Smooth muscle cell (in vitro differentiated cells): ENCODE results near the gene SHBG. TPM values are rescaled to one million over a fixed set of nuclear protein-coding genes. Genes with fewer than 3 reads are reported as not detected.

Experiments used
- DNase-seq: peaks from one replicate; lab custom pipeline; 2025; ENCODE audit not compliant: unreplicated experiment; lab: John Stamatoyannopoulos, UW
- H2AFZ ChIP-seq: fragments of 200-600 bp; sonication (generic); 2 replicates; pipeline ENCODE4 v1.6.0; 2016; ENCODE audit warnings: antibody characterized with exemption, low read depth, mild to moderate bottlenecking
- H3F3A ChIP-seq: fragments of 200-600 bp; sonication (generic); 2 replicates; pipeline ENCODE4 v1.6.0; 2017; ENCODE audit warnings: antibody characterized with exemption, low read depth
- H3K27ac ChIP-seq: fragments of 200-600 bp; sonication (generic); 2 replicates; pipeline ENCODE4 v1.5.1; 2016; ENCODE audit warnings: low read depth, mild to moderate bottlenecking
- H3K27me3 ChIP-seq: fragments of 200-600 bp; sonication (generic); 2 replicates; pipeline ENCODE4 v1.6.1; 2016; ENCODE audit warnings: low read depth, mild to moderate bottlenecking
- H3K36me3 ChIP-seq: fragments of 200-600 bp; sonication (generic); 2 replicates; pipeline ENCODE4 v1.5.1; 2016; ENCODE audit warnings: low read depth
- H3K4me1 ChIP-seq: fragments of 200-600 bp; sonication (generic); 2 replicates; pipeline ENCODE4 v1.5.1; 2016; ENCODE audit warnings: low read depth
- H3K4me2 ChIP-seq: fragments of 200-600 bp; sonication (generic); 2 replicates; pipeline ENCODE4 v1.6.0; 2016; ENCODE audit warnings: mild to moderate bottlenecking
- H3K4me3 ChIP-seq: fragments of 200-600 bp; sonication (generic); 2 replicates; pipeline ENCODE4 v1.5.1; 2016; ENCODE audit warnings: mild to moderate bottlenecking
- H3K79me2 ChIP-seq: fragments of 200-600 bp; sonication (generic); 2 replicates; pipeline ENCODE4 v1.6.0; 2016; ENCODE audit warnings: low read depth, mild to moderate bottlenecking
- H3K9ac ChIP-seq: fragments of 200-600 bp; sonication (generic); 2 replicates; pipeline ENCODE4 v1.6.0; 2016; ENCODE audit warnings: low read depth
- H3K9me3 ChIP-seq: fragments of 200-600 bp; sonication (generic); replicated peaks from 2 replicates; pipeline ENCODE4 v1.5.1; 2016; ENCODE audit warnings: low read depth
- H4K20me1 ChIP-seq: fragments of 200-600 bp; sonication (generic); 2 replicates; pipeline ENCODE4 v1.6.0; 2016; ENCODE audit warnings: low read depth
- CTCF ChIP-seq: fragments of 200-600 bp; sonication (generic); IDR thresholded peaks from 2 replicates; pipeline ENCODE4 v1.5.1; 2017; ENCODE audit warnings: borderline replicate concordance, mild to moderate bottlenecking, antibody characterized with exemption; ENCODE audit not compliant: insufficient read depth, poor library complexity, severe bottlenecking
- WGBS: methylation state at CpG from one replicate; pipeline ENCODE4 v1.1.7; 2016; ENCODE audit warnings: low lambda C conversion rate; 5-methylcytosine and 5-hydroxymethylcytosine counted together
- polyA plus RNA-seq: library from polyadenylated mRNA; unstranded; fragments of >200 nt; fragmentation: Nextera tagmentation; extraction: Ambion mirVana; gene quantifications from 2 replicates; pipeline ENCODE4 v1.2.1, GENCODE V29; 2016
- total RNA-seq: library from RNA; depleted of rRNA; stranded (reverse); fragments of >200 nt; gene quantifications from 2 replicates; pipeline ENCODE4 v1.2.3, GENCODE V29; 2014

Gene SHBG, protein sequence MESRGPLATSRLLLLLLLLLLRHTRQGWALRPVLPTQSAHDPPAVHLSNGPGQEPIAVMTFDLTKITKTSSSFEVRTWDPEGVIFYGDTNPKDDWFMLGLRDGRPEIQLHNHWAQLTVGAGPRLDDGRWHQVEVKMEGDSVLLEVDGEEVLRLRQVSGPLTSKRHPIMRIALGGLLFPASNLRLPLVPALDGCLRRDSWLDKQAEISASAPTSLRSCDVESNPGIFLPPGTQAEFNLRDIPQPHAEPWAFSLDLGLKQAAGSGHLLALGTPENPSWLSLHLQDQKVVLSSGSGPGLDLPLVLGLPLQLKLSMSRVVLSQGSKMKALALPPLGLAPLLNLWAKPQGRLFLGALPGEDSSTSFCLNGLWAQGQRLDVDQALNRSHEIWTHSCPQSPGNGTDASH
- total RNA-seq: not detected in 2 replicates
- polyA plus RNA-seq: 0.83 and 0.88 TPM in 2 replicates

GRCh38 chr17:7629939-7630571, at the start of gene SHBG:
SHBG (plus strand) TSS chr17:7630135; CDS start chr17:7630173, 38 bp downstream.
- Histone ChIP-seq H3K9me3 (no peaks in the 10 kb centered on the region), H3F3A (no peaks in the 10 kb centered on the region), H4K20me1 (no peaks in the 10 kb centered on the region), H2AFZ (no peak within 1 kb of the TSS), H3K4me1 (no peaks in the 10 kb centered on the region), H3K4me2 (no peak within 1 kb of the TSS), H3K4me3 (no peak within 1 kb of the TSS), H3K27ac (no peak within 1 kb of the TSS), H3K79me2 (peaks cover 8% of the 10 kb centered on the region), H3K27me3 (no peaks in the 10 kb centered on the region), H3K36me3 (no peaks in the 10 kb centered on the region), H3K9ac (no peak within 1 kb of the TSS)
- TF ChIP-seq CTCF: no peak
- no peak for DNase-seq
- 85% methylated on average over 13 of the region's 13 CpGs for WGBS

GRCh38 chr17:7580604-7581575, 49.0 kb upstream of the SHBG start:
- WGBS: 92% methylated on average over 23 of the region's 23 CpGs
- Histone ChIP-seq H3K4me1 (peaks cover 24% of the 10 kb centered on the region), H3K4me2 (no peak overlapping the region)

More at GRCh38 chr17:7580604-7581575, 49.0 kb upstream of the SHBG start:
- H3F3A ChIP-seq: peaks cover 51% of the 10 kb centered on the region
- no peaks in the 10 kb centered on the region for H3K9me3 ChIP-seq
- H3K79me2 ChIP-seq: peaks cover 47% of the 10 kb centered on the region
- no peak for DNase-seq
- peak overlapping the region; percentile 88 for H3K27ac ChIP-seq
- H3K27me3 ChIP-seq: no peaks in the 10 kb centered on the region
- no peak overlapping the region for H3K9ac ChIP-seq
- H3K4me3 ChIP-seq: no peak overlapping the region
- H3K36me3 ChIP-seq: peaks cover 9% of the 10 kb centered on the region
- H4K20me1 ChIP-seq: peaks cover 33% of the 10 kb centered on the region
- TF ChIP-seq CTCF: no peak
- H2AFZ ChIP-seq: no peak overlapping the region
